HEK293T (cell line): ENCODE measurements around the gene FHAD1.

Experiments
- ARNT ChIP-seq: fragments of 450-650 bp; IDR thresholded peaks from 2 replicates; pipeline ENCODE4 v1.6.1; 2017; ENCODE audit warnings: mild to moderate bottlenecking
- BHLHE40 ChIP-seq: fragments of 450-650 bp; IDR thresholded peaks from 2 replicates; pipeline ENCODE4 v1.6.1; 2016; ENCODE audit warnings: mild to moderate bottlenecking, moderate library complexity, borderline replicate concordance
- ELF4 ChIP-seq: fragments of 450-650 bp; IDR thresholded peaks from 2 replicates; pipeline ENCODE4 v1.6.1; 2017; ENCODE audit warnings: antibody characterized with exemption
- FOXA1 ChIP-seq: fragments of 450-650 bp; IDR thresholded peaks from 2 replicates; pipeline ENCODE4 v1.6.1; 2016; ENCODE audit warnings: mild to moderate bottlenecking
- FOXM1 ChIP-seq: fragments of 450-650 bp; IDR thresholded peaks from 2 replicates; pipeline ENCODE4 v1.6.1; 2017; ENCODE audit warnings: mild to moderate bottlenecking, borderline replicate concordance
- LEF1 ChIP-seq: fragments of 450-650 bp; IDR thresholded peaks from 2 replicates; pipeline ENCODE4 v1.6.1; 2017; ENCODE audit warnings: mild to moderate bottlenecking, borderline replicate concordance
- NFRKB ChIP-seq: fragments of 450-650 bp; IDR thresholded peaks from 2 replicates; pipeline ENCODE4 v1.6.1; 2016; ENCODE audit warnings: mild to moderate bottlenecking, moderate library complexity
- SUZ12 ChIP-seq: fragments of 450-650 bp; IDR thresholded peaks from 2 replicates; pipeline ENCODE4 v1.6.1; 2016; ENCODE audit warnings: mild to moderate bottlenecking
- TARDBP ChIP-seq: fragments of 450-650 bp; IDR thresholded peaks from 2 replicates; pipeline ENCODE4 v1.6.1; 2016
- ZNF384 ChIP-seq: fragments of 450-650 bp; IDR thresholded peaks from 2 replicates; pipeline ENCODE4 v1.6.1; 2016

DNA sequence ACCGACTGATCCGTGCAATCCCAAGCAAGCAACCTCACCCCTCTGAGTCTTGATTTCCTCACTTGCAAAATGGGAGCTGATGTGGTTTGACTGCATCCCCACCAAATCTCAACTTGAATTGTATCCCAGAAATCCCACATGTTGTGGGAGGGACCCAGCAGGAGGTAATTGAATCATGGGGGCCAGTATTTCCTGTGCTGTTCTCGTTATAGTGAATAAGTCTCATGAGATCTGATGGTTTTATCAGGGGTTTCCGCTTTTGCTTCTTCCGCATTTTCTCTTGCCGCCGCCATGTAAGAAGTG is 58.4 kb downstream of the FHAD1 start:
- TF ChIP-seq TARDBP (no peak), FOXA1 (no peak), ELF4 (no peak), LEF1 (no peak), ZNF384 (no peak), SUZ12 (no peak), NFRKB (no peak), BHLHE40 (no peak), FOXM1 (no peak), ARNT (no peak)
